ENCODE measurements around the gene MFSD8.
"Not testable (repeated sequence)": the region's sequence is repeated elsewhere in the genome, so short reads cannot be mapped to it uniquely, and the experiment has no call there.

The MFSD8 gene

DNA sequence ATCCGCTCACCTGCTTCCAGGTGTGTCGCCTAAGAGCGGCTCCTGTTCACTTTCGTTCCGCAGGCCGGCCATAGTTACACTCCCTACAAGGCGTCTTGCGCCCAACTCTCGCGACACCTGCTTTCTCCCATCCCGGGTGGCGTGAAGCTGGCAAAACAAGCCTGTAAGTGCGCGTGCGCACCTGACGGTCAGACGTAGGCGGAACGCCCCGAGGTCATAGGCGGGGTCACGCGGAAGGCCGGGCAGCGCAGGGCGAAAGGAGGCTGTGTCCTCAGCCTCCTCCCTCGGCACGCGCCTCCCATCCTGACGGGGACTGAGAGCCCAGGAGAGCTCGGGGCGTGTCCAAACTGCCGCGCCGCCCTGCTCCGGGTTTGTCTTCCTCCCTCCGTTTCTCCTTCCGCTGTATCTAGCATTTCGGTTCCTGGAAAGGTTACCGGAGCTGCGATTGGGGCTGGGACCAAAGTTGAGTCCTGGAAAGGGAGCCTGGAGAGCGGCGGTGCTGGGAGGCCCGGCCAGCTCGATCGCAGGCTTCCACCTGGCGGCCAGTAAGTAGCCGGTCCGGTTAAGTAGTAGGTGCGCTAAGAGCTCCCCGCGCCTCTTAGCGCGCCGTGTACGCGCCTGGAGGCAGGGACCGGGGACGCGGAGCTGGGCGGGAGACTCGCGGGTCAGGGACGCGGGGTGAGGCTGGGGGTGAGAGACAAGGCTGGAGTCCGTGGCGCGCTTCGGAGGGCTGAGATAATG lies at the start of gene MFSD8, which contains the start of gene ABHD18:
MFSD8 (minus strand) TSS at position 112 of the 741 bp plus-strand sequence; CDS start at position 72, 40 bp downstream.
ABHD18 (plus strand) TSS at position 345 of the 741 bp plus-strand sequence. CDS start 17,550 bp downstream, outside the sequence.
- peak; percentile 99 for DNase-seq

GRCh38 chr4:128009428-128009827 lies 44.5 kb upstream of the MFSD8 start:
- DNase-seq = no peak

DNA sequence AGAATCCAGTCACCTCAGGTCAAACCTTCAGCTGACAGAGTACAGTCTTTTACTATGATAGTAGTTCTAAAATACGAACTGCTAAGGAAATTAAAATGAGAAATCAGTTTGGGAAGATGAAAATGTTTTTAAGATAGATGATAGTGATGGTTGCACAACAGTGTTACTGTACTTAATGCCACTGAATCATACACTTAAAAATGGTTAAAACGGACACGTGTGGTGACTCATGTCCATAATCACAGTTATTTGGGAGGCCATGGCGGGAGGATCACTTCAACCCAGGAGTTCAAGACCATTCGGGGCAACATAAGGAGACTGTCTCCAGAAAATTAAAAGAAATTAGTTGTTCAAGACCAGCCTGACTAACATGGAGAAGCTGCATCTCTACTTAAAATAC lies 41.6 kb upstream of the MFSD8 start:
- no peak for DNase-seq

DNA sequence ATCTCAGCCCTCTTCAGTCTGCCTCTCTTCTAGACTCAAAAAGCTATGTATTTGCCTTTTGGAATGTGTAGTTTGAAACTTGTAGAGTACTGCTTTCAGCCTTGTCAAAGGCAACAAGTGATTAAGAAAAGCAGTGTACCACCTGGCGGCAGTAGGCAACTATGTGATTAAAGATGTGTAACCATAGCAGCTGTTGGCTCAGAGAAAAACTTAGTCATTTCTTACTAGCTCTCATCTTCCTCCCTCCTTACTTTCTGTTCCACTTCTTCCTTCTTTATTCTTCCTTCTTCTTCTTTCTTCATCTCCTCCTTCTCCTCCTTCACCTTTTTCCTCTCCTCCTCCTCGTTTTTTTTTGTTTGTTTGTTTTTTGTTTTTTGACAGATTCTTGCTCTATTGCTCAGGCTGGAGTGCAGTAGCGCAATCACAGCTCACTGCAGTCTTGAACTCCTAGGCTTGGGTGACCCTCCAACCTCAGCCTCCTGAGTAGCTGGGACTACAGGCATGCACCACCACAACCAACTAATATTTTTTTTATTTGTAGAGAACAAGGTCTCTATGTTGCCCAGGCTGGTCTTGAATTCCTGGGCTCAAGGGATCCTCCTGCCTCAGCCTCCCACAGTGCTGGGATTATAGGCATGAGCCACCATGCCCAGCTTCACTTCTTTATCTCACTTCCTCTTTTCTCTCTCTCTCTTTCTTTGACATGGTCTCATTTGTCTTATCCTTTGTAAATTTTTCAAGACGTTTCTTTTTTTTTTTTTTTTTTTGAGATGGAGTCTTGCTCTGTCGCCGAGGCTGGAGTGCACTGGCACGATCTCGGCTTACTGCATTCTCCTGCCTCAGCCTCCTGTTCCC lies 32.8 kb upstream of the MFSD8 start:
- no peak for DNase-seq

DNA sequence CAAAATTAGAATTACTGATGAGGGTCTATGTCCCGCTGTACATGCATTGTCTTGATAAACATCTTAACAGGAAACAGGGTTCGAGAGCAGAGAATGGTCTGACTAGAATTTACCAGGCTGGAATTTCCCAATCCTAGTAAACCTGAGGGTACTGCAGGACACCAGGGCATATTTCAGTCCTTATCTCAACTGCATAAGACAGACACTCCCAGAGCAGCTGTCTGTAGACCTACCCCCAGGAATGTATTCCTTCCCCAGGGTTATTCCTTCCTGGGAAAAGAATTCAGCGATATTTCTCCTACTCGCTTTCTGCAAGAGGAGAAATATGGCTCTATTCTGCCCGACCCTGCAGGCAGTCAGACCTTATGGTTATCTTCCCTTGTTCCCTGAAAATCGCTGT lies 31.5 kb upstream of the MFSD8 start:
- not testable (repeated sequence) for DNase-seq

DNA sequence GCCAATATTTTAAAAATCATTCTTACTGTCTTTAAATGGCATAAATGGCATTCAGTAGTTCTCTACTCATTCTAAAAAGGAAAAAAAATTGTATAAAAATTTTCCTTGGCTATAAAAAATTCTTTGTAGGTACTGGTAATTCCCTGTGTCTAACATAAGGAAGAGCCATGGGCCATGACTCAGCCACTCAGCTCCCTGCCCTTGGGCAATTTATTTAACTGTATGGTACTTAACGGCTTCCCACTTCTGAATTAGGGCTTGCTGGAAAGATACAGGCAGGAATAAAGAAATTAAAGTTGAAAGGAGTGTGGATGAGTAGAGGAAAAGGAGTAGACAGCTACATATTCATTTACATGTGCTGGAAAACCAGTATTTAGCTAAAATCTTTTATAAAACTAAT lies 30.8 kb upstream of the MFSD8 start:
- no peak for DNase-seq

DNA sequence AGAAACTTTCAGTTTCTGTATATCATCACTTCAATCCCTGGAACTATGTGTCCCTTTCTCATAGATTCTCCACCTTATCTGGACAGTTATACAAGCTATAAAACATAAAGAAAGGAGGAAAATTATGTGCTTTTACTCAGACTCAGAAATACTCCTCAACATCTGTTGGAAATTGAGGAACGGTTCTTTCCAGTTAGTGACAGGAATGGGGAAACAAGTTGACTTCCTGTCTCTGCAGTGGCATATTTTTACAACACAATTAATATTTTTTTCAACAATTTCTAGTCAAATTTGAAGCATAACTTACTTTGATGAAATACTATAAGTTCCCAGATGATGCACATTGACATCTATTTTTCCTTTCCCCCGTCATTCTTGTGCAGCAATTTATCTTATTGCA lies 28.2 kb upstream of the MFSD8 start:
- no peak for DNase-seq

DNA sequence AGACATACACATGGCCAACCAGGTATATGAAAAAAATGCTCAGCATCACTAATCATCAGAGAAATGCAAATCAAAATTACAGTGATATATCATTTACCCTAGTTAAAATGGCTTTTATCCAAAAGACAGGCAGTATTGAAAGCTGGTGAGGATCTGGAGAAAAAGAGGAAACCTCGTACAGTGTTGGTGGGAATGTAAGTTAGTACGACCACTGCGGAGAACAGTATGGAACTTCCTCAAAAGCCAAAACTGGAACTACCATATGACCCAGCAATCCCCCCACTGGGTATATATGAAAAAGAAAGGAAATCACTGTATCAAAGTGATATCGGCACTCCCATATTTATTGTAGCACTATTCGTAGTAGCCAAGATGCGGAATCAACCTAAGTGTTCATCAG lies 23.7 kb upstream of the MFSD8 start:
- no peak for DNase-seq

GRCh38 chr4:127985989-127986388 lies 21.0 kb upstream of the MFSD8 start:
- peak; percentile 27 for DNase-seq

GRCh38 chr4:127982445-127982844 lies 17.5 kb upstream of the MFSD8 start:
- DNase-seq = no peak

- DNase-seq = no peak
Observed at GRCh38 chr4:127978930-127979329, 14.0 kb upstream of the MFSD8 start.

DNA sequence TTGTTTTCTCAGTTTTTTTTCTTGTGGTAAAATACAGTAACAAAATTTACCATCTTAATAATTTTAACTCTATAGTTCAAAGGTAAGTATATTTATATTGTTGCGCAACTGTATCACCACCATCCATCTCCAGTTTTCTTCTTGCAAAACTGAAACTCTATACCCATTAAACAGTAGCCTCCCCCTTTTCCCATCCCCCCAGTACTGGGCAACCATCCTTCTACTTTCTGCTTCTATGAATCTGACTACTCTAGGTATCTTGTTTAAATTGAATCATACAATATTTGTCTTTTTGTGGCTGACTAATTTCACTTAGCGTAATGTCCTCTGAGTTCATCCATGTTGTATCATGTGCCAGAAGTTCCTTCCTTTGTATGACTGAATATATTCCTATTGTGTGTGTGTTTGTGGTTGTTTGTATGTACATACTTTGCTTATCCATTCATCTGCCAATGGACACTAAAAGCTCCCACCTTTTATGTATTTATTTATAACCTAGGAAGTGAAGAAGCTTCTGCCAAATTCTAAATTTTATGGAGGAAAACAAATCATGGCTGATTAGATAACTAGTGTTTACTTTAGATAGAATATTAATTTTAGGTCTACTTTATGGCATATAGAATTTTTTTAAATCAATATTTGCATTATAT lies 10.3 kb upstream of the MFSD8 start:
- no peak for DNase-seq

GRCh38 chr4:127970925-127971324 lies 6.0 kb upstream of the MFSD8 start:
- not testable (repeated sequence) for DNase-seq

GRCh38 chr4:127968586-127968985 lies 3.6 kb upstream of the MFSD8 start:
- peak; percentile 82 for DNase-seq

DNA sequence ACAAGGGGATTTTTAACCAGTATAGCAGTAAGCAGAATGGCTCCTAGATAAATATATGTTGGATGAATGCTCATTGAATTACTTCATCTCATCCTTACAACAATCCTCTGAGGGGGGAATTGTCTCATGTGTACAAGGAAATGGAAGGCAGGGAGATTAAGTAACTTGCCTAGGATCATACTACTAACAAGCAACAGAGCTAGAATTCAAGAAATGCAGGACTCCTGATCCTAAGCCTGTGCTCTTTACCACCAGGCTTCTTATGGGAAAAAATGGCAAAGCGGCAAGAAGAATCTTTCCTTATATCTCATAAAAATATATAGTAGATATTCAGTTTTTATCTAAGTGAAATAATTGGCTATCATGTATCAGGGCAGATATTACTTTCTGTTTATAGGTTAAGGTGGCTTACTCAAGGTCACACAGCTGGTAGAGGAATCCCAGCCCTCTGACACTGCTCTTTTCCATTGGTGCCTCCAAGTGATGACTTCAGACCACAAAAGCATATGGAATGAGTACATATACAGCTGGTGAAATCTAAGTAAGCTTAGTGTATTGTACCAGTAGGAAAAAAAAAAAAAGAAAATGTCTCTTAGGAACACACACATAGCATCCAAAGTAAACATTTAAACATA lies 2.3 kb upstream of the MFSD8 start:
- peak; percentile 21 for DNase-seq

- peak; percentile 67 for DNase-seq
Observed at GRCh38 chr4:127965803-127966175, 816 bp upstream of the MFSD8 start.

GRCh38 chr4:127964426-127965061 lies 429 bp downstream of the MFSD8 start:
- DNase-seq = not testable (repeated sequence)

DNA sequence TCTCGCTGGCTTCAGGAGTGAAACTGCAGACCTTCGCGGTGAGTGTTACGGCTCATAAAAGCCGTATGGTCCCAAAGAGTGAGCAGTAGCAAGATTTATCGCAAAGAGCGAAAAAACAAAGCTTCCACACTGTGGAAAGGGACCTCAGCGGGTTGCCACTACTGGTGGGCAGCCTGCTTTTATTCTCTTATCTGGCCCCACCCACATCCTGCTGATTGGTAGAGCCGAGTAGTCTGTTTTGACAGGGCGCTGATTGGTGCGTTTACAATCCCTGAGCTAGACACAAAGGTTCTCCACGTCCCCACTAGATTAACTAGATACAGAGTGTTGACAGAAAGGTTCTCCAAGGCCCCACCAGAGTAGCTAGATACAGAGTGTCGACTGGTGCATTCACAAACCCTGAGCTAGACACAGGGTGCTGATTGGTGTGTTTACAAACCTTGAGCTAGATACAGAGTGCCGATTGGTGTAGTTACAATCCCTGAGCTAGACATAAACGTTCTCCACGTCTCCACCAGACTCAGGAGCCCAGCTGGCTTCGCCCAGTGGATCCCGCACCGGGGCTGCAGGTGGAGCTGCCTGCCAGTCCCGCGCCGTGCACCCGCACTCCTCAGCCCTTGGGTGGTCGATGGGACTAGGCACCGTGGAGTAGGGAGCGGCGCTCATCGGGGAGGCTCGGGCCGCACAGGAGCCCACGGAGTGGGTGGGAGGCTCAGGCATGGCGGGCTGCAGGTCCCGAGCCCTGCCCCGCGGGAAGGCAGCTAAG lies 1.2 kb downstream of the MFSD8 start:
- not testable (repeated sequence) for DNase-seq

DNA sequence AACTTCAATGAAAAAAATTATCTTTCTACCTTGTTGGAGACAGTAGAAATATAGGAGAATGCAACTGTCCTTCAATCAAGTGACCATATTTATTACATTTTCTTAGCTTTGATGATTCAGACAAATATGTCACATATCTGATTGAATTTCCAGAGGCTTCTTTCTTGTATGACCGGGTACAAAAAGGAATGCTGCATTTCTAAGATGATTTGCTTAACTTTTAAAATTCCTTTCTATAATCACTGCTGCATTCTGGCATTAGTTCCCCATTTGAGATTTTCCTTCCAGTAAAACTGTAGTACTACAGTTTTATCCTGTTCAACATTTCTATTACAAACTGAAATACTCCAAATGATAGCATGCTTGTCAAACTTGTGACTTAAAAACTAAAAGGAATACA lies 5.2 kb downstream of the MFSD8 start:
- DNase-seq = no peak

DNA sequence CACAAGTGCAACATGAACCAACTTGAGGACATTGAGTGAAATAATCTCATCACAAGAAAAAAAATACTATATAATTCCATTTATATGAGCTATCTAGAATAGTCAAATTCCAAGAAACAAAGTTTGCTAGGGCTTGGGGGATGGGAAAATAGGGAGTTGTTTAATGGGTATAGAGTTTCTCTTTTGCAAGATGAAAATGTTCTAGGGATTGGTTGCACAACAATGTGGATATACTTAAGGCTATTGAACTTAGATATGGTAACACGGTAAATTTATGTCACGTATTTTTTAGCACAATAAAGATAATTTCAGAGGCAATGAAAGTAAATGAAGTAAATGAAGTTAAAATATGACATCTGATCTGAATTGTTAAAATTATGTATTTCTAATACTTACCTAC lies 7.9 kb downstream of the MFSD8 start:
- no peak for DNase-seq

- no peak for DNase-seq
Observed at GRCh38 chr4:127936974-127937373, 28.0 kb downstream of the MFSD8 start.

DNA sequence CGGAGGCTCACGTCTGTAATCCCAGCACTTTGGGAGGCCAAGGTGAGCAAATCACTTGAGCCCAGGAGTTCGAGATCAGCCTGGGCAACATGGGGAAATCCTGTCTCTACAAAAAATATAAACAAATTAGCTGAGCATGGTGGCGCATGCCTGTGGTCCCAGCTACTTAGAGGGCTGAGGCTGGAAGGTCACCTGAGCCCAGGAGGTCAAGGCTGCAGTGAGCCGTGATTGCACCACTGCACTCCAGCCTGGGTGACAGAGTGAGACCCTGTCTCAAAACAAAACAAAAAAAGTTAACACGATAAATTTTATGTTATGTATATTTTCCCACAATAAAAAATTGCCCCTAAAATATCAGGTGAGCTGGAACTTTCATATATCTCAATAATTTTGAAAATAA lies 33.1 kb downstream of the MFSD8 start:
- DNase-seq = not testable (repeated sequence)

Measured in hematopoietic multipotent progenitor cell treated with erythropoietin and hydrocortisone succinate and interleukin-3 and kit ligand, for 8 days (in vitro differentiated cells).